ENCODE results near the gene UGT8.
A peak's percentile ranks its signal among the peaks of the same experiment; 100 is the strongest.

Gene UGT8

DNA sequence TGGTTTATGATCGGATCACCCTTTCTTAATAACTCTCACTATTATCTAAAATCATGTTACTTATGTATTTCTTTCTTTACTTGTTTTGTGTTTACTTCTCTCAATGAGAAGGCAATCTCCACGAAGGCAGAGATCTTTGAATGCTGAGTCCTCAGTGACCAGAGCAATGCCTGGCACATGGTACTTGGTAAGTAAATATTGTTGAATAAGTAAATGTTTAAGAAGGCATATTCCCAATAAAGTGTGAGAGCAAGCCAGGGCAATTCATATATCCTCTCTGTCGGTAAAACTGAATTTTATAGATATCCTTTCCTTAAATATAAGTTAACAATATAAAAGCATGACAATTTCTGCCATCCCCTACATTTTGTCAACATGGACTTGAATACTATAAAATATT, 94.4 kb downstream of the UGT8 start:
- DNase-seq, result no peak

DNA sequence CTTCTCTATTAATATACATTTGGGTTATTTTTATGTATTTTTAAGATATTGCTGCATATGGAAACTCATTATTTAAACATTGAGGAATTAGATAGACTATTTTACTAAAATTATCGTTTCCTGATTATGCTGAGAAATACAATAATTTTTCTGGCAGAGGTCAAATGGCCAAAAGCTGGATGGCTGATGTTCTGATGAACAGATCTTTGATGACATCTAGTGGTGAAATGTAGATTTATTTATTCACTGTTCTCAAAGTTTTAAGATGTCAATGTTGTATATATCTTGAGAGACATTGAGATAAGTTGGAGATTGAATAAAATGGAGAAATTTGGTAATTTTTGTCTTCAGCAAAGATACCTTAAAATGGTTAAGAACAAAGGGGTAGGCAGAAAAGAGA, 96.2 kb downstream of the UGT8 start:
- peak; percentile 13 for DNase-seq

DNA sequence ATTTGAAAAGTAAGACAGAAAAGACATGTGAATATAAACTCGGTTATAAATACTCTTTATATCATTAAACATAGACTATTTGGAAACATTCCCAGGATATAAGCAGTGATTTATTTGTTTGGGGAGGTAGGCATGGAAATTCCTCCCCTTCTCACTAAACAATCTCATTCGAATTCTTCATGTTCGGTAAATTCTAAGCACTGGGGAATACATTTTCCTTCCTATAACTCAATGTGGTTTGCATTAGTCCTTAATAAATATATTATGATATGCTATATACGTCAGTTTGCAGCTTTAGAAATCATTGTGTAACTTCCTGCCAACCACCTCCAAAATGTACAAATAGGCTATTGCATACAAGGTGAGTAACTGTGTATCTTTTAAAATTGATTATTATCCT, 99.6 kb downstream of the UGT8 start:
- no peak for DNase-seq

DNA sequence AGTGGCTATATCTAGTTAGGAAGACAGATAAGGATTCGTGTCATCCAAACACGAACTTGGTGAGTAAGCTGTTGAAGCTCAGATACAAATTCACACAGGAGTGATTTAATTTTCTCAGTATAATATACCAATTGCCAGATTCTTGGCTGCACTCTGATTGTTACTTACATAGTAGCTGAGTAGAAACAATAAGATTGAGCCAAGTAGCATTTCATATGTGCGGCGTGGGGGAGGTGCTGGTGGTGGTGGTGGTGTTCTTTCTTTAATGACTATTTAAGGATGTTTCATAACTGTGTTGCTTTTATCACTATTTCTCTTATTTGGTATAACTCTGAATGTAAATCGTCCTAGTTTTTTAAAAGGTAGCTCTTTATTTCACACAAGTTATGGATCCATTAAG, 102.9 kb downstream of the UGT8 start:
- DNase-seq, result no peak

- no peak for DNase-seq
Observed at GRCh38 chr4:114717432-114717831, 118.8 kb downstream of the UGT8 start.

GRCh38 chr4:114725066-114725465, 126.5 kb downstream of the UGT8 start:
- no peak for DNase-seq

DNA sequence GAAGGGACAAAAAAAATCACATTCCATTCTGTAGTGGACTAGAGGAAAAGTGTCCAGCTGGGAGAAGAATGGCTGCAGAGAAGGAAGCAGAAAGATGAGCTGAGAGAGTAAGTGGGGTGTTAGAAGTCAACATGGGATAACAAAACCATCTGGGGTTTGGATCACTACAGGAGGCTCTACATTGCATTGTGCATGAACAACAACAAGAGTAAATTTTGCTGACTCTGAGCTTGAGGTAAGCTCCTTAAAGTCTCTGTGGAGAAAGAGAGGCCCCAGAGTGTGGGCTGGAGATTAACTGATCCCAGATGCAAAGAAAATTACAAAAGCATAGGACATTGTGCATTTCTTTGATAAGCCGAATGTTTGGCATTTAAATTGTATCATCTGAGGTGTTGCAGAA, 128.9 kb downstream of the UGT8 start:
- DNase-seq, result no peak
